ENCODE results near the gene NR5A2.

The NR5A2 gene

GRCh38 chr1:200163911-200164310 lies 136.4 kb downstream of the NR5A2 start:
- H3K27ac ChIP-seq, result no peak overlapping the region
- TF ChIP-seq CTCF (conservative IDR thresholded peaks at IDR 0.05), result no peak

GRCh38 chr1:200165493-200166220 lies 138.1 kb downstream of the NR5A2 start:
- no peak overlapping the region for H3K27ac ChIP-seq
- TF ChIP-seq CTCF (conservative IDR thresholded peaks at IDR 0.05), result no peak

GRCh38 chr1:200166411-200166810 lies 138.9 kb downstream of the NR5A2 start:
- no peak for TF ChIP-seq CTCF (conservative IDR thresholded peaks at IDR 0.05)
- no peak overlapping the region for H3K27ac ChIP-seq

- H3K27ac ChIP-seq, result no peak overlapping the region
- no peak for TF ChIP-seq CTCF (conservative IDR thresholded peaks at IDR 0.05)
These were observed 141.4 kb downstream of the NR5A2 start for GRCh38 chr1:200168926-200169325.

GRCh38 chr1:200172311-200172710 lies 144.8 kb downstream of the NR5A2 start:
- no peak for TF ChIP-seq CTCF (conservative IDR thresholded peaks at IDR 0.05)
- H3K27ac ChIP-seq, result no peak overlapping the region

GRCh38 chr1:200173097-200173618 lies 145.6 kb downstream of the NR5A2 start:
- no peak for TF ChIP-seq CTCF (conservative IDR thresholded peaks at IDR 0.05)
- no peak overlapping the region for H3K27ac ChIP-seq

GRCh38 chr1:200174525-200175295 lies 147.2 kb downstream of the NR5A2 start:
- no peak for TF ChIP-seq CTCF (conservative IDR thresholded peaks at IDR 0.05)
- no peak overlapping the region for H3K27ac ChIP-seq
